ENCODE measurements around the gene GSS.

DNA sequence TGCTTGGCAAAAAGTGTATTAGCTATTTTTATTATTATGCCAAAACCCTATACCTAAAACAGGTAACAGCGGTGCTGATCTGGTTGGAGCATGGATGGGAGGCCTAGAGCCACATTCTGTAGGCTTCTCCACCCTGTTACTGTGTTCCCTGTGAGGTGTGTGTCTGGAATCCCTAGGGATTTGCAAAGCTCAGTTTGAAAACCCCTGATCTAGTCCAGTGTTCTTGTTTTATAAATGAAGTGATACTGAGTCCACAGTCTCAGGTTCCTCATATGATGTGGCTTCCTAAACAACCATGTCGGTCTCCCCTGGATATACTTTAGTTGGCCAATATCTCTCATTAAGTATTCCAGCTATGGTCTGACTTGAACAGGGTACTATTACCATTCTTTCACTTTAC lies 62.9 kb downstream of the GSS start:
- TF ChIP-seq POLR2A (IDR thresholded peaks at IDR 0.05) = no peak
- TF ChIP-seq, protein P1, sequence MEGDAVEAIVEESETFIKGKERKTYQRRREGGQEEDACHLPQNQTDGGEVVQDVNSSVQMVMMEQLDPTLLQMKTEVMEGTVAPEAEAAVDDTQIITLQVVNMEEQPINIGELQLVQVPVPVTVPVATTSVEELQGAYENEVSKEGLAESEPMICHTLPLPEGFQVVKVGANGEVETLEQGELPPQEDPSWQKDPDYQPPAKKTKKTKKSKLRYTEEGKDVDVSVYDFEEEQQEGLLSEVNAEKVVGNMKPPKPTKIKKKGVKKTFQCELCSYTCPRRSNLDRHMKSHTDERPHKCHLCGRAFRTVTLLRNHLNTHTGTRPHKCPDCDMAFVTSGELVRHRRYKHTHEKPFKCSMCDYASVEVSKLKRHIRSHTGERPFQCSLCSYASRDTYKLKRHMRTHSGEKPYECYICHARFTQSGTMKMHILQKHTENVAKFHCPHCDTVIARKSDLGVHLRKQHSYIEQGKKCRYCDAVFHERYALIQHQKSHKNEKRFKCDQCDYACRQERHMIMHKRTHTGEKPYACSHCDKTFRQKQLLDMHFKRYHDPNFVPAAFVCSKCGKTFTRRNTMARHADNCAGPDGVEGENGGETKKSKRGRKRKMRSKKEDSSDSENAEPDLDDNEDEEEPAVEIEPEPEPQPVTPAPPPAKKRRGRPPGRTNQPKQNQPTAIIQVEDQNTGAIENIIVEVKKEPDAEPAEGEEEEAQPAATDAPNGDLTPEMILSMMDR (IDR thresholded peaks at IDR 0.05) = no peak

All from thyroid gland (tissue), 4 donors.